CD14-positive monocyte (primary cell): Measurements from ENCODE around the gene FSTL1. TPM values are rescaled to one million over a fixed set of nuclear protein-coding genes. Genes with fewer than 3 reads are reported as not detected.

Experiments
- DNase-seq, 3 donors: peaks; one replicate each; pipeline ENCODE4 v3.0.0-alpha.2; 2011 to 2022
- H2AFZ ChIP-seq: 2 replicates; pipeline ENCODE4 v1.6.0; 2012; ENCODE audit warnings: mild to moderate bottlenecking, low read depth, low read length, inconsistent platforms; ENCODE audit not compliant: insufficient read depth, poor library complexity, severe bottlenecking
- H3K27ac ChIP-seq, 2 donors: 1 replicate in 1 of 2; 2 replicates in 1 of 2; pipeline ENCODE4 v1.5.1; 2012 to 2013; ENCODE audit warnings: low read length in 2 of 2, control low read depth in 1 of 2, inconsistent platforms in 1 of 2, low read depth in 1 of 2, mild to moderate bottlenecking in 1 of 2
- H3K27me3 ChIP-seq, 2 donors: one replicate each; pipeline versions ENCODE4 v1.6.0 to v1.6.1; 2011 to 2013; ENCODE audit warnings: low read length in 2 of 2; ENCODE audit not compliant: control insufficient read depth in 2 of 2, insufficient read depth in 2 of 2
- H3K36me3 ChIP-seq, 2 donors: replicated peaks in 1 of 2; 1 replicate in 1 of 2; 2 replicates in 1 of 2; pipeline versions ENCODE4 v1.5.1 to v1.6.1; 2012 to 2013; ENCODE audit warnings: low read length in 2 of 2, control low read depth in 1 of 2, inconsistent platforms in 1 of 2, mild to moderate bottlenecking in 1 of 2; ENCODE audit not compliant: insufficient read depth in 2 of 2, control insufficient read depth in 1 of 2
- H3K4me1 ChIP-seq, 2 donors: 1 replicate in 1 of 2; 2 replicates in 1 of 2; pipeline versions ENCODE4 v1.5.1 to v1.6.1; 2012 to 2013; ENCODE audit warnings: low read length in 2 of 2, control low read depth in 1 of 2, inconsistent platforms in 1 of 2, mild to moderate bottlenecking in 1 of 2, moderate library complexity in 1 of 2; ENCODE audit not compliant: insufficient read depth in 2 of 2, control insufficient read depth in 1 of 2
- H3K4me2 ChIP-seq: replicated peaks from 2 replicates; pipeline ENCODE3; 2012; ENCODE audit warnings: low read length, moderate library complexity, mild to moderate bottlenecking; ENCODE audit not compliant: poor library complexity, severe bottlenecking; ENCODE audit errors: extremely low read depth
- H3K4me3 ChIP-seq, 3 experiments: fragments of 200-600 bp in 1 of 3; sonication (generic) in 1 of 3; replicated peaks in 1 of 3; 1 replicate in 2 of 3; 2 replicates in 1 of 3; pipeline ENCODE4 v1.5.1; 2011 to 2013; ENCODE audit warnings: low read length in 3 of 3, mild to moderate bottlenecking in 3 of 3, control low read depth in 2 of 3, low read depth in 2 of 3, inconsistent platforms in 1 of 3, moderate library complexity in 1 of 3
- H3K79me2 ChIP-seq: 2 replicates; pipeline ENCODE4 v1.6.0; 2012; ENCODE audit warnings: mild to moderate bottlenecking, control low read depth, inconsistent platforms, low read length, moderate library complexity; ENCODE audit not compliant: insufficient read depth
- H3K9ac ChIP-seq: 2 replicates; pipeline ENCODE4 v1.6.0; 2017; ENCODE audit warnings: low read length, mild to moderate bottlenecking; ENCODE audit not compliant: insufficient read depth, poor library complexity, severe bottlenecking
- H3K9me3 ChIP-seq, 2 donors: replicated peaks in 1 of 2; 1 replicate in 1 of 2; 2 replicates in 1 of 2; pipeline versions ENCODE4 v1.5.1 to v1.6.1; 2012 to 2013; ENCODE audit warnings: low read length in 2 of 2, control low read depth in 1 of 2; ENCODE audit not compliant: control insufficient read depth in 1 of 2, insufficient read depth in 1 of 2
- H4K20me1 ChIP-seq: 2 replicates; pipeline ENCODE4 v1.6.0; 2012; ENCODE audit warnings: mild to moderate bottlenecking, low read length, control low read depth, moderate library complexity; ENCODE audit not compliant: insufficient read depth
- H3K27ac Mint-ChIP-seq, 7 donors: one replicate each; pipeline ENCODE4 v1.8.0; 2020; ENCODE audit warnings: mild to moderate bottlenecking in 7 of 7, mixed read lengths in 7 of 7, moderate library complexity in 6 of 7, inconsistent platforms in 2 of 7
- H3K27me3 Mint-ChIP-seq, 3 donors: one replicate each; pipeline ENCODE4 v1.8.0; 2021 to 2022; ENCODE audit warnings: low read depth in 3 of 3, mild to moderate bottlenecking in 3 of 3, mixed read lengths in 3 of 3, moderate library complexity in 3 of 3, inconsistent platforms in 1 of 3
- H3K36me3 Mint-ChIP-seq, 2 donors: one replicate each; pipeline ENCODE4 v1.8.0; 2020; ENCODE audit warnings: mixed read lengths in 2 of 2, inconsistent platforms in 1 of 2, mild to moderate bottlenecking in 1 of 2
- H3K4me1 Mint-ChIP-seq: one replicate; pipeline ENCODE4 v1.8.0; 2020; ENCODE audit warnings: mild to moderate bottlenecking, mixed read lengths
- H3K4me3 Mint-ChIP-seq, 2 donors: one replicate each; pipeline ENCODE4 v1.8.0; 2020; ENCODE audit warnings: mild to moderate bottlenecking in 2 of 2, mixed read lengths in 2 of 2, moderate library complexity in 1 of 2
- H3K9me3 Mint-ChIP-seq, 7 donors: one replicate each; pipeline ENCODE4 v1.8.0; 2020 to 2022; ENCODE audit warnings: mixed read lengths in 7 of 7, mild to moderate bottlenecking in 6 of 7, moderate library complexity in 6 of 7, inconsistent platforms in 2 of 7
- WGBS: methylation state at CpG from one replicate; pipeline ENCODE4 v1.1.5; 2013; ENCODE audit warnings: missing lambda C conversion rate; ENCODE audit not compliant: insufficient coverage; 5-methylcytosine and 5-hydroxymethylcytosine counted together
- intact Hi-C, 2 donors: fragments of 100-400 bp; cut with micrococcal nuclease; formaldehyde crosslinking; loops; one replicate each; pipeline versions ENCODE4 v1.15.0 to v1.15.1; 2023
- polyA plus RNA-seq, 3 donors: library from polyadenylated mRNA; depleted of rRNA in 1 of 3; unstranded in 2 of 3; stranded (reverse) in 1 of 3; fragments of 300-500 nt in 2 of 3; fragments of >200 nt in 1 of 3; fragmentation: Illumina TruSeq in 2 of 3; gene quantifications; 1 replicate in 2 of 3; 2 replicates in 1 of 3; pipeline ENCODE4 v1.2.3, GENCODE V29; 2012 to 2021
- TF ChIP-seq, protein P1 (sequence below): fragments of 200-600 bp; IDR thresholded peaks from one replicate; pipeline ENCODE4 v1.8.0; 2022; ENCODE audit warnings: antibody characterized with exemption, mild to moderate bottlenecking

The FSTL1 gene
- polyA plus RNA-seq, 3 donors = 0.13 to 0.44 (median 0.29) TPM

DNA sequence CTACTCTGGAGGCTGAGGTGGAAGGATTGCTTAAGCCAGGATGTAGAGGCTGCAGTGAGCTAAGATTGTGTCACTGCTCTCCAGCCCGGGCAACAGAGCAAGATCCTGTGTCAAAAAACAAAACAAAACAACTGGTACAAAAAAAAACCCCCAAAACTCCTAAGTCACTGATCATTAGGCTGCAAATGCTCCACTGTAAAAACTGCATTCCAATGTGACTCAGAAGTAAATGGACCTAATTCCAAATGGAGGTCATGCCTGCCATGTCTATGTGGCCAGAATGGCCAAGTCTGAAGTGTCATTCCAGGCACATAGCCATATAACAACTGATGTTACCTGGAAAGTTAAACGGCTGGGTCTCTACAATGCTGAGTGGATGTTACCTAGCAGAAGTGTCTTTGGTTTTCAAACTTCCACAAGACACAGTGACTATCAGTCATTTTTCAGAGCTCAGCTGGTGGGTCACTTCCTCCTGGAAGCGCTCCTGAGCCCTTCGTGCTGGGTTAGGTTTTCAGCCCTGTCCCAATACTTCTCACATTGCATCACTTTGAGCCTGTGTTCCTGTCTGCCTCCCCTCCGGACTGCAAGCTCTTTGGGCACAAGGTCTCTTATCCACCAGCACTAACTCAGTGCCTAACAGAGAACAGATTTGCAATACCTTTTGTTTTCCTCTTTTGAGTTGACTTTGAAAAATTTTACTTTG is 10.6 kb downstream of the FSTL1 start:
- Histone ChIP-seq H3K9me3 (no peaks in the 10 kb centered on the region), H3K4me3 (no peak overlapping the region), H4K20me1 (no peaks in the 10 kb centered on the region), H3K36me3 (no peaks in the 10 kb centered on the region), H3K9ac (no peak overlapping the region), H3K27ac (no peak overlapping the region), H3K79me2 (no peaks in the 10 kb centered on the region), H3K4me2 (no peak overlapping the region), H3K4me1 (no peaks in the 10 kb centered on the region), H2AFZ (no peak overlapping the region), H3K27me3 (no peaks in the 10 kb centered on the region)
- DNase-seq = peak; percentile 13 to 32 (median 13)
- no peaks in the 10 kb centered on the region for H3K36me3 Mint-ChIP-seq
- peak overlapping the region in 1 of 7 donors; percentile 4 for H3K27ac Mint-ChIP-seq
- intact Hi-C loops = no loop called here
- H3K9me3 Mint-ChIP-seq = no peaks in the 10 kb centered on the region
- WGBS = 14% methylated on average over 2 of the region's 5 CpGs
- no peak overlapping the region for H3K4me3 Mint-ChIP-seq
- H3K4me1 Mint-ChIP-seq = peaks cover 6% of the 10 kb centered on the region
- TF ChIP-seq, protein P1, sequence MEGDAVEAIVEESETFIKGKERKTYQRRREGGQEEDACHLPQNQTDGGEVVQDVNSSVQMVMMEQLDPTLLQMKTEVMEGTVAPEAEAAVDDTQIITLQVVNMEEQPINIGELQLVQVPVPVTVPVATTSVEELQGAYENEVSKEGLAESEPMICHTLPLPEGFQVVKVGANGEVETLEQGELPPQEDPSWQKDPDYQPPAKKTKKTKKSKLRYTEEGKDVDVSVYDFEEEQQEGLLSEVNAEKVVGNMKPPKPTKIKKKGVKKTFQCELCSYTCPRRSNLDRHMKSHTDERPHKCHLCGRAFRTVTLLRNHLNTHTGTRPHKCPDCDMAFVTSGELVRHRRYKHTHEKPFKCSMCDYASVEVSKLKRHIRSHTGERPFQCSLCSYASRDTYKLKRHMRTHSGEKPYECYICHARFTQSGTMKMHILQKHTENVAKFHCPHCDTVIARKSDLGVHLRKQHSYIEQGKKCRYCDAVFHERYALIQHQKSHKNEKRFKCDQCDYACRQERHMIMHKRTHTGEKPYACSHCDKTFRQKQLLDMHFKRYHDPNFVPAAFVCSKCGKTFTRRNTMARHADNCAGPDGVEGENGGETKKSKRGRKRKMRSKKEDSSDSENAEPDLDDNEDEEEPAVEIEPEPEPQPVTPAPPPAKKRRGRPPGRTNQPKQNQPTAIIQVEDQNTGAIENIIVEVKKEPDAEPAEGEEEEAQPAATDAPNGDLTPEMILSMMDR = no peak
- H3K27me3 Mint-ChIP-seq = no peaks in the 10 kb centered on the region

DNA sequence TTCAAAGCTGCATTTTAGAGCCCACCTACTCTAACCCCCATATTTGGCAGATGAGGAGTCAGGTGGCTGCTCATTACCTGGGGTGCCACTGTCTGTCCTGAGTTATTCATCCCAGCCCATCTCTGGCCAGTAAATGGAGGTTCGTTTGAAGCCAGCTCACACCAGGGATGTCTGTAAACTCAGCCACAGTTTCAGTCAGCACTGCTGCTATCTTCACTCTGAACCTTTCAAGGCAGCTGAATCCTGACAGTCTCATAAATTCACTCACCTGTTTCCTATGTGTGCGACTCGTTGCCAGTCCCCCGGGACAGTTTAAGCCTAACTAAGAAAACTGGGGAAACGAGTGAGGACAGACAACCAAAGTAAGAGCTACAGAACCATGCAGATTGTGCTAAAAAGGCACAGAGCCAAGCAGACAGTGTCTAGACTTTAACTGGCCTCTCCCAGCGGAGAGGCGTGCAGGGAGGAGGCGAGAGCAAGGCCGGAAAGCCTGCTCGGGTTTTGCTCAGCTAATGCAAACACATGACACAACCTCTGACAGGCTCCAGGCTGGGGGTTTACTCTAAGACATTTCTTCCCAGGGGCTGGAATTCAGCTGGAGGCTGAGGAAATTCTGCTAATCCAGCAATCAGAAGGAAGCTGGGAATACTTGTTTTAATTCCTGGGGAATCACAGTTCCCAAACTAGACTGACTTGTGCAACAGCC is 12.0 kb downstream of the FSTL1 start:
- intact Hi-C loops = no loop called here
- no peaks in the 10 kb centered on the region for H3K36me3 Mint-ChIP-seq
- no peaks in the 10 kb centered on the region for H3K36me3 ChIP-seq
- H3K9me3 ChIP-seq = no peaks in the 10 kb centered on the region
- no peak overlapping the region for H2AFZ ChIP-seq
- H3K27me3 Mint-ChIP-seq = no peaks in the 10 kb centered on the region
- TF ChIP-seq, protein P1 = no peak
- no peak overlapping the region for H3K9ac ChIP-seq
- H3K27ac ChIP-seq = no peak overlapping the region
- H3K4me1 Mint-ChIP-seq = peaks cover 6% of the 10 kb centered on the region
- no peaks in the 10 kb centered on the region for H3K9me3 Mint-ChIP-seq
- no peaks in the 10 kb centered on the region for H4K20me1 ChIP-seq
- H3K4me1 ChIP-seq = no peaks in the 10 kb centered on the region
- DNase-seq = no peak
- H3K27ac Mint-ChIP-seq = no peak overlapping the region
- H3K4me3 ChIP-seq = no peak overlapping the region
- H3K79me2 ChIP-seq = no peaks in the 10 kb centered on the region
- no peak overlapping the region for H3K4me3 Mint-ChIP-seq
- H3K27me3 ChIP-seq = no peaks in the 10 kb centered on the region
- H3K4me2 ChIP-seq = no peak overlapping the region
- 97% methylated on average over 10 of the region's 10 CpGs for WGBS
